Measurements from ENCODE around the gene HMGXB3. TPM values are rescaled to one million over a fixed set of nuclear protein-coding genes. Genes with fewer than 3 reads are reported as not detected.

HMGXB3 gene
- total RNA-seq, 1 donor from 2014 or later: 36.8 TPM

- no peak overlapping the region for H3K4me3 Mint-ChIP-seq
- DNase-seq (peak; percentile 10), ATAC-seq (ENCODE audit: low read depth) (peak; percentile 84)
- H3K4me1 Mint-ChIP-seq: peaks cover 17% of the 10 kb centered on the region
- H3K36me3 Mint-ChIP-seq (ENCODE audit: low read depth): no peaks in the 10 kb centered on the region
- intact Hi-C loops (cut with micrococcal nuclease): no loop called here
- ChIA-PET CTCF (no interaction called here), POLR2A (interaction anchor here (0.7 to 1.2 kb wide), 2 partner anchors 44 to 66 kb away, joined by 3 to 4 read pairs; partner anchors contain the start of genes HMGXB3 and TIGD6)
- no peak for TF ChIP-seq CTCF (IDR thresholded peaks at IDR 0.05)
- H3K9me3 Mint-ChIP-seq: no peaks in the 10 kb centered on the region
- H3K27me3 Mint-ChIP-seq: peaks cover 4% of the 10 kb centered on the region
- H3K27ac Mint-ChIP-seq: no peak overlapping the region
Observed at GRCh38 chr5:150066901-150067396, 66.4 kb downstream of the HMGXB3 start.

GRCh38 chr5:150067405-150067960 is 66.9 kb downstream of the HMGXB3 start:
- ChIA-PET POLR2A (interaction anchor here (0.7 kb wide), 1 partner anchor 43 kb away, joined by 3 read pairs; no protein-coding TSS in a partner anchor), CTCF (no interaction called here)
- H3K4me3 Mint-ChIP-seq: no peak overlapping the region
- TF ChIP-seq CTCF (IDR thresholded peaks at IDR 0.05): no peak
- ATAC-seq (ENCODE audit: low read depth): no peak
- no peaks in the 10 kb centered on the region for H3K36me3 Mint-ChIP-seq (ENCODE audit: low read depth)
- H3K4me1 Mint-ChIP-seq: peaks cover 17% of the 10 kb centered on the region
- no peak overlapping the region for H3K27ac Mint-ChIP-seq
- no peaks in the 10 kb centered on the region for H3K9me3 Mint-ChIP-seq
- intact Hi-C loops (cut with micrococcal nuclease): no loop called here
- peaks cover 4% of the 10 kb centered on the region for H3K27me3 Mint-ChIP-seq
- no peak for DNase-seq

- Mint-ChIP-seq H3K36me3 (ENCODE audit: low read depth) (no peaks in the 10 kb centered on the region), H3K27ac (no peak overlapping the region), H3K4me1 (peaks cover 17% of the 10 kb centered on the region), H3K27me3 (peaks cover 4% of the 10 kb centered on the region), H3K4me3 (no peak overlapping the region), H3K9me3 (no peaks in the 10 kb centered on the region)
- POLR2A ChIA-PET: no interaction called here
- no peak for DNase-seq
- CTCF ChIA-PET: no interaction called here
- intact Hi-C loops (cut with micrococcal nuclease): no loop called here
- no peak for TF ChIP-seq CTCF (IDR thresholded peaks at IDR 0.05)
- no peak for ATAC-seq (ENCODE audit: low read depth)
Observed at GRCh38 chr5:150068071-150068470, 67.5 kb downstream of the HMGXB3 start.

- no peak for DNase-seq
- TF ChIP-seq CTCF (IDR thresholded peaks at IDR 0.05): no peak
- H3K27me3 Mint-ChIP-seq: peaks cover 4% of the 10 kb centered on the region
Observed at GRCh38 chr5:150068472-150068871, 67.9 kb downstream of the HMGXB3 start.

GRCh38 chr5:150068961-150069645 is 68.6 kb downstream of the HMGXB3 start:
- CTCF ChIA-PET: no interaction called here
- H3K4me3 Mint-ChIP-seq: no peak overlapping the region

More at GRCh38 chr5:150068472-150068871, 67.9 kb downstream of the HMGXB3 start:
- Mint-ChIP-seq H3K4me3 (no peak overlapping the region), H3K36me3 (ENCODE audit: low read depth) (no peaks in the 10 kb centered on the region), H3K27ac (no peak overlapping the region), H3K9me3 (no peaks in the 10 kb centered on the region), H3K4me1 (peaks cover 17% of the 10 kb centered on the region)
- ChIA-PET CTCF (no interaction called here), POLR2A (no interaction called here)
- ATAC-seq (ENCODE audit: low read depth): no peak
- intact Hi-C loops (cut with micrococcal nuclease): no loop called here

More at GRCh38 chr5:150068961-150069645, 68.6 kb downstream of the HMGXB3 start:
- intact Hi-C loops (cut with micrococcal nuclease): no loop called here
- ATAC-seq (ENCODE audit: low read depth): no peak
- Mint-ChIP-seq H3K27ac (no peak overlapping the region), H3K9me3 (no peaks in the 10 kb centered on the region), H3K4me1 (peaks cover 17% of the 10 kb centered on the region), H3K36me3 (ENCODE audit: low read depth) (no peaks in the 10 kb centered on the region), H3K27me3 (peaks cover 4% of the 10 kb centered on the region)
- no peak for TF ChIP-seq CTCF (IDR thresholded peaks at IDR 0.05)
- no peak for DNase-seq
- POLR2A ChIA-PET: no interaction called here

All from activated B cell treated with CpG ODN at 0.5 μM for 24 hours (primary cell).